Measurements from ENCODE around the gene RHOF.

GRCh38 chr12:121798787-121799155 lies 5.3 kb upstream of the RHOF start:
- TF ChIP-seq CTCF (IDR thresholded peaks at IDR 0.05) (no peak), POLR2AphosphoS5 (IDR thresholded peaks at IDR 0.05; ENCODE audit: insufficient read depth in 1 of 2, low read depth in 1 of 2) (no peak)

Data from vagina (tissue), 2 donors.